ENCODE results near the gene RXFP2.

DNA sequence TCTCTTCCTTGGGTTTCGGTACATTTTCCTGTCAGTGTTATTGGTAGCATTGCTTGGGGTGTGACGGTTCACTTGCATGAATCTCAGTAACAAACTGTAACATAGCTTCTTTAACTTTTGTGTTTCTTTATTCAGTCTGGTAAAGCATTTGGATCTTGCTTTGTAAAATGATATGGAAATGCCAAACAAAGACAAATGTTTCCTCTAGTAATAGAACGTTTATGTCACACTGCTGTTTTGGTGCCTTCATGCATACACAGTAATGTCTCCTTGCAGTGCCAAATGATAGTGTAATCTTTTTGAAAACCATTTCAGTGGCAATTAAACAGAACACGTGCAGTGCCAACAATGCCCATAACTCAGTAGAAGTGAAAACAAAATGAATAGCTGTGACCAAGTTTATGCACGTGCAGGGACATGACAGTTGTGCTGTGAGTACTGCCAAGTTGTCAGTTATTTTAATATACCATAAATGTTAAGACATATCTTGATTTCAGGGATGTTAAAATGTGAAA, 110.8 kb downstream of the RXFP2 start:
- TF ChIP-seq, protein P1, sequence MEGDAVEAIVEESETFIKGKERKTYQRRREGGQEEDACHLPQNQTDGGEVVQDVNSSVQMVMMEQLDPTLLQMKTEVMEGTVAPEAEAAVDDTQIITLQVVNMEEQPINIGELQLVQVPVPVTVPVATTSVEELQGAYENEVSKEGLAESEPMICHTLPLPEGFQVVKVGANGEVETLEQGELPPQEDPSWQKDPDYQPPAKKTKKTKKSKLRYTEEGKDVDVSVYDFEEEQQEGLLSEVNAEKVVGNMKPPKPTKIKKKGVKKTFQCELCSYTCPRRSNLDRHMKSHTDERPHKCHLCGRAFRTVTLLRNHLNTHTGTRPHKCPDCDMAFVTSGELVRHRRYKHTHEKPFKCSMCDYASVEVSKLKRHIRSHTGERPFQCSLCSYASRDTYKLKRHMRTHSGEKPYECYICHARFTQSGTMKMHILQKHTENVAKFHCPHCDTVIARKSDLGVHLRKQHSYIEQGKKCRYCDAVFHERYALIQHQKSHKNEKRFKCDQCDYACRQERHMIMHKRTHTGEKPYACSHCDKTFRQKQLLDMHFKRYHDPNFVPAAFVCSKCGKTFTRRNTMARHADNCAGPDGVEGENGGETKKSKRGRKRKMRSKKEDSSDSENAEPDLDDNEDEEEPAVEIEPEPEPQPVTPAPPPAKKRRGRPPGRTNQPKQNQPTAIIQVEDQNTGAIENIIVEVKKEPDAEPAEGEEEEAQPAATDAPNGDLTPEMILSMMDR (IDR thresholded peaks at IDR 0.05): no peak
- no peak for TF ChIP-seq POLR2A (IDR thresholded peaks at IDR 0.05)

All from lower leg skin (tissue), 3 donors.